GM21786 (cell line): ENCODE results near the gene ISLR2.

ENCODE experiments used
- ATAC-seq: cut with Tn5 transposase; IDR thresholded peaks from one replicate; pipeline ENCODE4 v1.9.1; 2021; ENCODE audit not compliant: unreplicated experiment

The ISLR2 gene

DNA sequence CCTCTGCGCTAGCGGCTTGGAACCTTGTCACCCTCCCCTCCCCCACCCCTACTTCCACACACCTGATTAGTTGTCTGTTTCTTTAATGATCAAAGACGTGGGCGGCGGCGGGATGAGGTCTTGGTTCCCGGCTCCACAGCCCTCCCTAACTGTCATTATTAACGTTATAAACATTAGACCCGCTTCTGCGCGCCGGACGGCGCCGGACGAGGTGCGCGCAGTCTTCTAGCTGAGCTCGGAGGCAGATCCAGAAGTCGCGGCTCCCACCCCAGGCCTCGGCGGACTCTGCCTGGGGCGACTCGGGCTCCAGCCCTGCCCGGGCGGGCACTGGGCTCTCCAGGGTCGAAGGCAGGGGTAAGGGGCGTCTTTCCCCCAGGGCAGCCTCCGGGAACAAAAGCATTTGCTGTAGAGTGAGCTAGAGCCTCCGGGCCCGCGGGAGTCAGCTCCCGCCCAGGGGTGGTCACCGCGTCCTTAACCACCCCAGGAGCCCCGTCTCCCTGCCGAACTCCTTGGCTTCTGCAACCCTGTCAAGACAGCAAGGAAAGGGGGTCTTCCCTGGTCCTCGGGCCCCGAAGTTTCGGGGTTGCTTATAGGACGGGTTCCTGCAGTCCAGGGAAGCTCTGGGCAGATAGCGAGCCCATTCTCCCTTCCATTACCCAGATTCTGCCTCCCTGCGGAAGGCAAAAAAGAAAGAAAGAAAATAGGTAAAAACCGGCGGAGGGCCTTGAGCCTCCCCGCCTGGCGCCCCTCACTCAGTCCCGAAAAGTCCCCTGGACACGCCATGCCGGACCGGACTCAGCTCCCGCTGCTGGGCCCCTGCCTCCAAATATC is 2.2 kb upstream of the ISLR2 start:
- no peak for ATAC-seq

DNA sequence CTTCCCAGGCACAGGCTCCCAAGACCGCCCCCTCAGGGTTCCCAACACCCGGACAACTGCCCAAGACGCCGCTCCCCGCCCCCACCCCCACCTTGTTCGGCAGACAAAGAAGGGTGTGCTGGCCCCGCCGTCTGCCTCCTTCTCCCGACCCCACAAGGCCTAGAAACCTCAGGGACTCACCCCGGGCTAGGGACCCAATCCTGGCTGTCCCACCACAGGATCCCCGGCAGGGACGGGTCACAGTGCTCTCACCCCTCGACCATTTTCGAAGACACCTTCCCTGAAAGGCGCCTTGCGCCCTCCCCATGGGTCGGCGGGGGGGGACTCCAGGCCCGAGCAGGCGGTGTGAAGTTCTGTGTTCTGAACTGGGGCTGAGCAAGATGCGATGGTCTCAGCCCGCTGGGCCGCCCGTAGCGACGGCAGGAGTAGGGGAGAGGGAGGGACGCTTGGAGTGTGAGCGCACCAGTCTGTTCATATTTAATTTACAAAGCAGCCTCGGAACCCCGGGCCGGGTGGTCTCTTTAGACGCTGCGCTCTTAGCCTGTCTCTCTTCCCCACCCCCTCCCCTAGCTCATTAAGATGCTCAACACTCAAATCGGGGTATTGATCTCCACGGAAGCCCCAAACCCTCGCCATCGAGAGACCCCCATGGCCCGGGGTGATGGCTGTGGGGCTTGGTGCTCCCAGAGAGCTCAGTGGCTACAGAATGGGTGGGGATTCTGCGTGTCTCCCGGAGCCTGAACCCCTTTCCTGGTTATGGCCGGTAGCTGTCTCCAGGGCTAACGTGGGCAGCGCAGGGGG is 1.4 kb upstream of the ISLR2 start:
- no peak for ATAC-seq

DNA sequence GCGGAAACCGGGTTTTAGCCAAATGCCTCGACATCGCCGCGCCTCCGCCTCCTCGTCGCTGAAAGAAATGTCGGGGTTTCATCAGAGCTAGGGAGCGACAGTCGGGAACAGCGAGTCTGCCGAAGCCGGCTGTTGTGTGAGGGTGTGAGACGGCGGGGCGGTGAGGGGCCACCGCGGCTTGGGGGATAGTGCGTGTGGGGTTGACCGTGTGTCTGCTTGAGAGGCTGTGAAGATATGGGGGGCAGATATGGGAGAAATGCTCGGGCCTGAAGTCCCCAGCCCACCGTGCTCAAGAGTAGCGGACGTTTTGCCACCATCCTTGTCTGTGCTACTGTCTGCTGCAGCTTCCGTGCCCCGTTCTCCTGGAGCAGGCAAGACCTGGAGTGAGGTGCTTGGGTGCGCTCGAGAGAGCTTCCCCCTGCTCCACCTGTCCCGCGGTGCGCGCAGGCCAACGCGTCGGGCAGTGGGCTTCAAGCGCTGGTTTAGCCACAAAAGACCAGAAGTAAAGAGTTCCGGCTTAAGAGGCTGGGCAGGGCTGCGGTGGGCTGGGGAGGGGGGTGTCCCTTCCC is 716 bp upstream of the ISLR2 start:
- no peak for ATAC-seq

DNA sequence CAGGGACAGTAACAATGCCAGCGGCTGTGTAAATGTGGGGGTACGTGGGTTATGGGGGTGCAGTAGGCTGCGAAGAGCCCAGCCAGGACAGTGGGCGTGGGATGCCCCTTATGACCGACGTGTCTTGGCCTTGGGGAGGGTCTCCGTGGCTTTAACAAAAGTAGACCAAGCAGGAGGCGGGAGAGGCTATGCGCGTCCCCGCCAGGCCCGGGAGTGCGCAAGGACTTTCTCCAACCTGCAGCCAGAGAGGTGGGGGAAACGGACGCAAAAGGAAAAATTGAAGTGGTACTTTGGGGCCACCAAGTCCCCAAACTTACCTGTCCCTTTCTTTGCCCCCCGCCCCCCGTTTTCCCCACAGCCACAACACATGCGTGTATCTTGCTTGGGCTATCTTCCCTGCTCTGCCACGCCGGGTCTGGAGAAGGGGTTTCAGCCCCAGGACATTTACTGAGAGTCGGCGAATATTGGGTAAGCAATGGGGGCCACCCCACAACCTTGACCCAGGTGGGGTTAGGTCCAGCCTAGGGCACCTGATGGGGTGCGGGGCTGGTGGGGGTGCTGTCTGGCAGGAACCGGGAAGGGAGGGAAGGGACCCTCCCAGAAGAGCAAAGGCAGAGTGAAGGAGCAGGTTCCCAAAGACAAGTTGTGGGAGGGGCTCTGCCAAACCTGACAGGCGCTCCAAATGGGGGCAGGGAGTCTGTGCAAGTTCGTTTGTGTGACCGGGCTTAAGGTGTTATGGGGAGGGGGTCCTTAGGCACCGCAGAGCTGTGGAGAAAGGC is 652 bp downstream of the ISLR2 start:
- ATAC-seq = no peak

DNA sequence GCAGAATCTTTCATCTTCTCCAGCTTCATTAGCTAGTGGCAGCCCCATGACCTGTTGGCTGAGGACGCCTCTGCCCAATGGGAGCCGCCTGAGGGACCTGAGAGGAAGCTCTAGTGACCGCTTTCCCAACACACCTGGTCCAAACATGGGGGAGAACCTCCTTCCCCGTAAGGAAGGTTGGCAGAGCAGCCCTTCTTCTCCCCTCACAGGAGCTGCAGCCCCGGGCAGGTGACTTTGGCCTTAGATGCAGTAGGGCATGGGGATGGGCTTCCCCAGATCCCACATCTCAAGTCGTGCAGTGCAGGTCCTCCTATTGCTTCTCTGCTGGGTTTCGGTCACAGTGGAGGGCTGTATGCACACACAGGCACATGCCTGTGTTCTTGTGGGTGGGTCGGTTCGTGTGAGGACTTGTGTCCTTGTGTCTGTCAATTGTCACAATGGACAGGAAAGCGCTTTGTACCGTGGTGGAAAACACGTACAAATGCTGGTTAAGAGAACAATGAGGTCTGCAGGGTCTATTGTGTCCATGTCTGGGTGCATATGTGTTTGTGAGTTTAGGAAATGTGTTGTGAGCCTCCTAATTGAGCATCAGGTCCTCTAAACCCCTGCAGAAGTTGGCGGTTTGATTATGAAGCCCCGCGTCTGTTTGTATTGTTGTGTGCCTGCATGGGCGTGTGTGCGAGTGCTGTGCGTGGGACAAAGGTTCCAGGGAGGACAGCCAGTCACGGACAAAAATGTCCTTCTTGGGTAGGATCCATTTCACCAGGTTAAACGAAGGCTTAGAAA is 1.4 kb downstream of the ISLR2 start:
- ATAC-seq = no peak

DNA sequence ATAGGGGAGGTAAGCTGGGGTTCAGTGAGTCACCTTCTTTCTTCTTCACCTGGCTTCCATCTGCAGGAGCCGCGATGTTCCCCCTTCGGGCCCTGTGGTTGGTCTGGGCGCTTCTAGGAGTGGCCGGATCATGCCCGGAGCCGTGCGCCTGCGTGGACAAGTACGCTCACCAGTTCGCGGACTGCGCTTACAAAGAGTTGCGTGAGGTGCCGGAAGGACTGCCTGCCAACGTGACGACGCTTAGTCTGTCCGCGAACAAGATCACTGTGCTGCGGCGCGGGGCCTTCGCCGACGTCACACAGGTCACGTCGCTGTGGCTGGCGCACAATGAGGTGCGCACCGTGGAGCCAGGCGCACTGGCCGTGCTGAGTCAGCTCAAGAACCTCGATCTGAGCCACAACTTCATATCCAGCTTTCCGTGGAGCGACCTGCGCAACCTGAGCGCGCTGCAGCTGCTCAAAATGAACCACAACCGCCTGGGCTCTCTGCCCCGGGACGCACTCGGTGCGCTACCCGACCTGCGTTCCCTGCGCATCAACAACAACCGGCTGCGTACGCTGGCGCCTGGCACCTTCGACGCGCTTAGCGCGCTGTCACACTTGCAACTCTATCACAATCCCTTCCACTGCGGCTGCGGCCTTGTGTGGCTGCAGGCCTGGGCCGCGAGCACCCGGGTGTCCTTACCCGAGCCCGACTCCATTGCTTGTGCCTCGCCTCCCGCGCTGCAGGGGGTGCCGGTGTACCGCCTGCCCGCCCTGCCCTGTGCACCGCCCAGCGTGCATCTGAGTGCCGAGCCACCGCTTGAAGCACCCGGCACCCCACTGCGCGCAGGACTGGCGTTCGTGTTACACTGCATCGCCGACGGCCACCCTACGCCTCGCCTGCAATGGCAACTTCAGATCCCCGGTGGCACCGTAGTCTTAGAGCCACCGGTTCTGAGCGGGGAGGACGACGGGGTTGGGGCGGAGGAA is 2.6 kb downstream of the ISLR2 start:
- no peak for ATAC-seq

DNA sequence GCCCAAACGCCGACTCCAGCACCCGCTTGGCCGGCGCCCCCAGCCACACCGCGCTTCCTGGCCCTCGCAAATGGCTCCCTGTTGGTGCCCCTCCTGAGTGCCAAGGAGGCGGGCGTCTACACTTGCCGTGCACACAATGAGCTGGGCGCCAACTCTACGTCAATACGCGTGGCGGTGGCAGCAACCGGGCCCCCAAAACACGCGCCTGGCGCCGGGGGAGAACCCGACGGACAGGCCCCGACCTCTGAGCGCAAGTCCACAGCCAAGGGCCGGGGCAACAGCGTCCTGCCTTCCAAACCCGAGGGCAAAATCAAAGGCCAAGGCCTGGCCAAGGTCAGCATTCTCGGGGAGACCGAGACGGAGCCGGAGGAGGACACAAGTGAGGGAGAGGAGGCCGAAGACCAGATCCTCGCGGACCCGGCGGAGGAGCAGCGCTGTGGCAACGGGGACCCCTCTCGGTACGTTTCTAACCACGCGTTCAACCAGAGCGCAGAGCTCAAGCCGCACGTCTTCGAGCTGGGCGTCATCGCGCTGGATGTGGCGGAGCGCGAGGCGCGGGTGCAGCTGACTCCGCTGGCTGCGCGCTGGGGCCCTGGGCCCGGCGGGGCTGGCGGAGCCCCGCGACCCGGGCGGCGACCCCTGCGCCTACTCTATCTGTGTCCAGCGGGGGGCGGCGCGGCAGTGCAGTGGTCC is 3.5 kb downstream of the ISLR2 start:
- ATAC-seq = no peak

DNA sequence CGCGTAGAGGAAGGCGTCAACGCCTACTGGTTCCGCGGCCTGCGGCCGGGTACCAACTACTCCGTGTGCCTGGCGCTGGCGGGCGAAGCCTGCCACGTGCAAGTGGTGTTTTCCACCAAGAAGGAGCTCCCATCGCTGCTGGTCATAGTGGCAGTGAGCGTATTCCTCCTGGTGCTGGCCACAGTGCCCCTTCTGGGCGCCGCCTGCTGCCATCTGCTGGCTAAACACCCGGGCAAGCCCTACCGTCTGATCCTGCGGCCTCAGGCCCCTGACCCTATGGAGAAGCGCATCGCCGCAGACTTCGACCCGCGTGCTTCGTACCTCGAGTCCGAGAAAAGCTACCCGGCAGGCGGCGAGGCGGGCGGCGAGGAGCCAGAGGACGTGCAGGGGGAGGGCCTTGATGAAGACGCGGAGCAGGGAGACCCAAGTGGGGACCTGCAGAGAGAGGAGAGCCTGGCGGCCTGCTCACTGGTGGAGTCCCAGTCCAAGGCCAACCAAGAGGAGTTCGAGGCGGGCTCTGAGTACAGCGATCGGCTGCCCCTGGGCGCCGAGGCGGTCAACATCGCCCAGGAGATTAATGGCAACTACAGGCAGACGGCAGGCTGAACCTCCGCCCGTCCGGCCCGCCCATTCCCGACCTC is 4.1 kb downstream of the ISLR2 start:
- no peak for ATAC-seq

DNA sequence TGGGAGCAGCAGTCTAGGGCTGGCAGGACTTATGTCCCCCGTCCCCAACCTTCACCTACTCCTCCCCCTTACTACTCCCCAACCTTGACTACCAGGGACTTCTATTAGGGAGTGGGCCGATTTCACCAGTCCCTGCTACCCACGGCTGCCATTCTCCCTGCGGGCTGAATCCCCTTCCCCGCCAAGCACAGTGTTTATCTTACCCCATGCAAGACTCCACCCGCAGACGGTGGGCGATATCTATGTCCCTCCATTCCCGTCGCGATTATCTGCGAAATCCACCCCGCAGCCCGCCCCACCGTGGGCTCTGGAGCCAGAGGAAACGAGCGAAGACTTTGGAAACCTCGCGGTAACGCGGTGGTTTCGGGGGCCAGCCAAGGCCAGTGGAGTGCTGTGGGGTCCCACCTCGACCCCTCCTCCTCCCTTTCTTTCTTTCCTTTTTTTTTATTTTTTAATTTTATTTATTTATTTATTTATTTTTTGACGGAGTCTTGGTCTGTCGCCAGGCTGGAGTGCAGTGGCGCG is 4.7 kb downstream of the ISLR2 start:
- no peak for ATAC-seq

DNA sequence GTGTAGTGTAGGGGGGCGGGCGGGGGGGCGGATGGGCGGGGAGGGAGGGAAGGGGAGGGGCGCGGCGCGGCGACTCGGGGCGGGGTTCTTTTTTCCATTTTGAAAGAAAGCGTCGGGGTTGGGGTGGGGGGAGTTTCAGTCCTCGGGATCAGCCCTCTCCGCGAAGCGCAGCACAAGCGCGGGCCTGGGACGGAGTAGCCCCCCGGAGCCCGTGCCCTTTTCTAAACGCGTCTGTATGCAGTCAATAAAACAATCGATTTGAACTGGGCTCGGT is 6.1 kb downstream of the ISLR2 start:
- ATAC-seq = no peak

DNA sequence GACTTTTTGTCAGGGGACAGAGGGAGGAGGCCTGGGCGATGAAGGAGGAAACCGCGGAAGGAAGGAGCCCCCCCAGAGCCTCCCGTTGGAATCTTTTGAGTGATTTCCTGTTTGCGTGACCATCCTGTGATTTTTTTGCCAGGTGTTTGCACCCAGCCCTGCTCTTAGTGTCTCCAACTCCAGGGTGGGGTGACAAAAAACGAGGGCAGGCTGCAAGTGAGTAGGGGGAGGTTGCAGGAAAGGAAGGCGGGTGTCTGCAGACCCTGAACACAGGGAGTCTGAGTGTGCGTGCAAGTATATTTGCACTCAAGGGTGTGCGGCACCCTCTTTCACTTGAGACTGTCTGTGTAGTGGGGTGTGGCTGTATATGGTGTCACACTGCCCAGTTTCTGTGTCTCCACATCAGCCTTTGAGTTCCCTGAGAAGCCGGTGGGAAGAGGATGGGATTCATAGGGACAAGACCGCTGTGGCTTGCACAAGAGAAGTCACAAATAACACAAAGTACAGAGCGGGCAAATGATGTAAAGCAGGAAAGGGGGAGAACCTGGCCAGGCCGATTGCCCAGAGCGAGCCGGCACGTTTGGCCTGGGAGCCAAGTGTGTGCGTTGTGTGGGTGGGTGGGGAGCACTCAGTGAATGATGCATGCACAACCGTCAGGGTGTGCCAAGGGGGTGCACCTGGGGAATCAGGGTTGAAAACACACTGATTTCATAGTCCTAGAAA is 6.6 kb downstream of the ISLR2 start:
- no peak for ATAC-seq

DNA sequence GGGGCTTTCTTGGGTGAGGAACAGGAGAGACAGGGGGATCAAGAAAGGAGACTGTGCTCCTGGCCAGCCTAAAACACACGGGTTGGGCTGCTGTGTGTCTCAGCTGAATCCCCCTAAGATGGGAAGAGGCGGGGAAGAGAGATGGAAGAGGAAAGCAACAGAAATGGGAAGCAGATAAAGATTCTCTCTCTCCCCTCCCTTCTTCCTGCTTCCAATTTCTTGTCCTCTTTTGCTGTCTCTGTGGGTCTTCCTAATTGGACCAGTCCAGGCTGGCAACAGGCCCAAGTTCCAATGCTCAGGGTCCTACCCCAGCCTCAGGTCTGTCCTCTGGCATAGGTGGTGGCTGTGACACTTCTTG is 7.1 kb downstream of the ISLR2 start:
- no peak for ATAC-seq

DNA sequence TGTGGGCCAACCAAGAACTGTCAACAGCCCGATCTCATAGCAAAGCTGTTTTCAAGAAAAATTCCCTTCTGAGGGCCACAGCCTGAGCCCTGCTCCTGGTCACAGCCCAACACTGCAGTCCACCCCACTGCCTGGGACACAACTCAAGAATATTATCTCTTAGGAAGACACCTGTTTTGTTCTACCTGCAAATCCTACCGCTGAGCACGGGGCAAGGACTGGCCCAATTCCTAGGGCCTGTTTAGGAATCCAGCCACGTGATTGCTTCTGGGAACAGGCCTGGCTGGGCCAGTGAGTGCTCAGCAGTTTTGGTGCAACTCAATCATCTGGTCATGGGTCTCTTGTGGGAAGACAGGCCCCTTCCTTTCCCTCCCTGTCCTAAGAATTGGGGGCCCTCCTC is 8.3 kb downstream of the ISLR2 start:
- ATAC-seq = no peak

DNA sequence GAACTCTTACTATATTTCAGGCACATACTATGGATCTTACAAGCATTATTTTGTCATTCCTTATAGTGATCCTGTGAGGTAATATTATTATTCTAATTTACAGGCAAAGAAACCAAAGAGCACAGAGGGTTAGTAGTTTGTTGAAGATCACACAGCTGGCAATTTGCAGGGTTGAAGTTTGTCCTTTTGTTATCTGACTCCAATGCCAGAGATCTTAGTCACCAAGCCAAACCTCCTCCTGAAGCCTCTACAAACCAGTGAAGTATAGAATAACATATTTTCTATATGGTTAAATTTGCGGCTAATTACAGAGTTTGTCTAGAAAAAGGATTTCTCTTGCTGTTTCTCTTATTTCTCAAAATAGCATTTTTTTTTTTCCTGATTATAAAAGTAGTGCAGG is 11.2 kb downstream of the ISLR2 start:
- no peak for ATAC-seq

DNA sequence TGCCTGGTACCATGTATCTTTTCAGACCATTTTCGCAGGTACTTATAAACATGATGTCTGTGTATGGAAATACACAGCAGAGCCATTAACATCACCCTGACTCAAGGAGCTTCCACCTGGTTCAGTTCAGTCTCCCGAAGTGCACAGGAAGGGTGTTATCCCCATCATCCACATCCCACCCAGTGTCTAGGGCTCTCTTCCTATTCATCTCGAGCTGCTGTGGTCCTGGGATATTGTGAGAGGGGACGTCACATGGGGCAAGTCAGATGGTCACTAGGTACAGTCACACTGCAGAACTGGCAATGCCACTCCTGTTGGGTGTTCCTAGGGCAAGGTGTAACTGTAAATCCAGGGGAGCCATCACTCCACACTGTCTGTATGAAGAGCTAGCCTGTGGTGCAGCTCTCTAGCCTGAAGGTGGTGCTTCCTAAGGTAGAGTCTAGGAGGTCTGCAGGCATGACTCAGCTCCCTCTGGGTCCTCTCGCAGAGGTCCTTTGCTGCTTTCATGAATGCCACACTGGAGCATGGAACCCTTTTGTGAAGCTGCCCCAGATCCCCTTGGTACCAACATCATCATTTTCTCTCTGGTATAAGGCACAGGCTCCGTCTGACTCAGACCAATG is 13.9 kb downstream of the ISLR2 start:
- ATAC-seq = no peak

DNA sequence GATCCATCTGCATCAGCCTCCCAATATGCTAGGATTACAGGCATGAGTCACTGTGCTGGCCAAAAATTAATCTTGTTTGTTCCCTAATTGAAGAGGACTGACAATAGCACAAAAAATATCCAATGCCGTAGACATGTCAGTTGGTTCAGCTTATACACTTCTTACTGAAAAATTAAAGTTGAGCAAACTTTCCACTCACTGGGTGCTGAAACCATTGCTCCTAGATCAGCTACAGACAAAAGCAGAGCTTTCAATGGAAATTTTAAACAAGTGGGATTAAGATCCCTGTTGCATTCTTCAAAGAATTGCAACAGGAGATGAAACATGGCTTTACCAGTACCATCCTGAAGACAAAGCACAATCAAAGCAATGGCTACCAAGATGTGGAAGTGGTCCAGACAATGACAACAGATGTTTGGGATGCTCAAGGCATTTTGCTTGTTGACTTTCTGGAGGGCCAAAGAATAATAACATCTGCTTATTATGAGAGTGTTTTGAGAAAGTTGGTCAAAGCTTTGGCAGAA is 16.0 kb downstream of the ISLR2 start:
- no peak for ATAC-seq

DNA sequence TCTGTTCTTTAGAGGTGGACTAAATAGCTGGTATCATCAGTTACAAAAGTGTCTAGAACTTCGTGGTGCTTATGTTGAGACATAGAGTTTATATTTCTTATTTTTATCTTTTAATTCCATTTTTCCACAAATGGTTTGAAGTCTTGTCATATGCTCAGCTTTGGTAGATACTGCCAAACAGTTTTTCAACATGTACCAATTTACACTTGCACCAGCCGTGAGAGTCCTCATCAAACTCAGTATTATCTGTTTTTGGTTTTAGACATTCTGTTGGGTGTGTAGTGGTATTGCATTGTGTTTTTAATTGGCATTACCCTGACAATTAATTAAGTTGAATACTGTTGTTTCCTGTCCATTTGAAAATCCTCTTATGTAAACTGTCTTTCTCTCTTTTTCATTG is 16.7 kb downstream of the ISLR2 start:
- ATAC-seq = no peak
